ENCODE data around the gene AUTS2.

AUTS2 gene

GRCh38 chr7:70573696-70574095 lies 975.4 kb downstream of the AUTS2 start:
- Histone ChIP-seq H3K4me3 (ENCODE audit: severe bottlenecking) (no peak overlapping the region), H3K27ac (ENCODE audit: poor library complexity, severe bottlenecking) (no peak overlapping the region), H3K4me1 (ENCODE audit: insufficient read depth, poor library complexity, severe bottlenecking) (no peaks in the 10 kb centered on the region), H3K27me3 (ENCODE audit: insufficient read depth, poor library complexity, severe bottlenecking) (no peaks in the 10 kb centered on the region), H3K36me3 (ENCODE audit: low read depth) (no peaks in the 10 kb centered on the region), H3K9me3 (ENCODE audit: severe bottlenecking) (no peaks in the 10 kb centered on the region)
- ATAC-seq (ENCODE audit: low read depth): no peak
- TF ChIP-seq CTCF (IDR thresholded peaks at IDR 0.05; ENCODE audit: poor library complexity, severe bottlenecking): no peak
- no peak for DNase-seq (ENCODE audit: low spot score)

GRCh38 chr7:70574314-70574834 lies 976.1 kb downstream of the AUTS2 start:
- no peak for TF ChIP-seq CTCF (IDR thresholded peaks at IDR 0.05; ENCODE audit: poor library complexity, severe bottlenecking)
- no peaks in the 10 kb centered on the region for H3K27me3 ChIP-seq (ENCODE audit: insufficient read depth, poor library complexity, severe bottlenecking)
- no peaks in the 10 kb centered on the region for H3K9me3 ChIP-seq (ENCODE audit: severe bottlenecking)
- no peaks in the 10 kb centered on the region for H3K36me3 ChIP-seq (ENCODE audit: low read depth)
- no peaks in the 10 kb centered on the region for H3K4me1 ChIP-seq (ENCODE audit: insufficient read depth, poor library complexity, severe bottlenecking)
- no peak for ATAC-seq (ENCODE audit: low read depth)
- no peak overlapping the region for H3K4me3 ChIP-seq (ENCODE audit: severe bottlenecking)
- H3K27ac ChIP-seq (ENCODE audit: poor library complexity, severe bottlenecking): no peak overlapping the region
- no peak for DNase-seq (ENCODE audit: low spot score)

GRCh38 chr7:70574970-70575799 lies 976.9 kb downstream of the AUTS2 start:
- no peak for DNase-seq (ENCODE audit: low spot score)
- H3K4me1 ChIP-seq (ENCODE audit: insufficient read depth, poor library complexity, severe bottlenecking): no peaks in the 10 kb centered on the region

GRCh38 chr7:70577078-70577477 lies 978.8 kb downstream of the AUTS2 start:
- no peaks in the 10 kb centered on the region for H3K27me3 ChIP-seq (ENCODE audit: insufficient read depth, poor library complexity, severe bottlenecking)
- no peak for TF ChIP-seq CTCF (IDR thresholded peaks at IDR 0.05; ENCODE audit: poor library complexity, severe bottlenecking)

More at GRCh38 chr7:70574970-70575799, 976.9 kb downstream of the AUTS2 start:
- no peaks in the 10 kb centered on the region for H3K9me3 ChIP-seq (ENCODE audit: severe bottlenecking)
- H3K27me3 ChIP-seq (ENCODE audit: insufficient read depth, poor library complexity, severe bottlenecking): no peaks in the 10 kb centered on the region
- no peak overlapping the region for H3K27ac ChIP-seq (ENCODE audit: poor library complexity, severe bottlenecking)
- no peaks in the 10 kb centered on the region for H3K36me3 ChIP-seq (ENCODE audit: low read depth)
- TF ChIP-seq CTCF (IDR thresholded peaks at IDR 0.05; ENCODE audit: poor library complexity, severe bottlenecking): no peak
- no peak overlapping the region for H3K4me3 ChIP-seq (ENCODE audit: severe bottlenecking)
- peak; percentile 42; the same call in 2 of the 3 replicates for ATAC-seq (ENCODE audit: low read depth)

GRCh38 chr7:70578131-70578530 lies 979.9 kb downstream of the AUTS2 start:
- Histone ChIP-seq H3K4me3 (ENCODE audit: severe bottlenecking) (no peak overlapping the region), H3K27ac (ENCODE audit: poor library complexity, severe bottlenecking) (no peak overlapping the region), H3K4me1 (ENCODE audit: insufficient read depth, poor library complexity, severe bottlenecking) (no peaks in the 10 kb centered on the region), H3K36me3 (ENCODE audit: low read depth) (no peaks in the 10 kb centered on the region), H3K9me3 (ENCODE audit: severe bottlenecking) (no peaks in the 10 kb centered on the region), H3K27me3 (ENCODE audit: insufficient read depth, poor library complexity, severe bottlenecking) (no peaks in the 10 kb centered on the region)
- ATAC-seq (ENCODE audit: low read depth) (no peak), DNase-seq (ENCODE audit: low spot score) (no peak)
- no peak for TF ChIP-seq CTCF (IDR thresholded peaks at IDR 0.05; ENCODE audit: poor library complexity, severe bottlenecking)

More at GRCh38 chr7:70577078-70577477, 978.8 kb downstream of the AUTS2 start:
- Histone ChIP-seq H3K4me1 (ENCODE audit: insufficient read depth, poor library complexity, severe bottlenecking) (no peaks in the 10 kb centered on the region), H3K36me3 (ENCODE audit: low read depth) (no peaks in the 10 kb centered on the region), H3K4me3 (ENCODE audit: severe bottlenecking) (no peak overlapping the region), H3K27ac (ENCODE audit: poor library complexity, severe bottlenecking) (no peak overlapping the region), H3K9me3 (ENCODE audit: severe bottlenecking) (no peaks in the 10 kb centered on the region)
- ATAC-seq (ENCODE audit: low read depth) (no peak), DNase-seq (ENCODE audit: low spot score) (no peak)
